Neural cell (in vitro differentiated cells): ENCODE data around the gene STAT2. TPM values are rescaled to one million over a fixed set of nuclear protein-coding genes. Genes with fewer than 3 reads are reported as not detected.
"Not testable (repeated sequence)": the region's sequence is repeated elsewhere in the genome, so short reads cannot be mapped to it uniquely, and the experiment has no call there.

Source experiments
- H2AFZ ChIP-seq: fragments of 200-600, 300-800 bp; sonication (generic), shearing (Covaris generic); 2 replicates; pipeline ENCODE4 v1.6.0; 2014; ENCODE audit warnings: low read depth, mild to moderate bottlenecking, antibody characterized with exemption, low read length, moderate library complexity
- H3F3A ChIP-seq: fragments of 200-600 bp; shearing (Covaris generic); 2 replicates; pipeline ENCODE4 v1.6.1; 2016; ENCODE audit warnings: mild to moderate bottlenecking, moderate library complexity, mixed read lengths, antibody characterized with exemption, low read length; ENCODE audit not compliant: insufficient read depth, poor library complexity, severe bottlenecking
- H3K27ac ChIP-seq: fragments of 200-600, 300-800 bp; sonication (generic), shearing (Covaris generic); 2 replicates; pipeline ENCODE4 v1.5.1; 2014; ENCODE audit warnings: mild to moderate bottlenecking, low read length, moderate library complexity
- H3K27me3 ChIP-seq: fragments of 300-800, 200-600 bp; sonication (generic), shearing (Covaris generic); 2 replicates; pipeline ENCODE4 v1.6.0; 2014; ENCODE audit warnings: mild to moderate bottlenecking, low read depth, low read length, moderate library complexity; ENCODE audit not compliant: insufficient read depth
- H3K36me3 ChIP-seq: fragments of 300-800, 200-600 bp; sonication (generic), shearing (Covaris generic); 2 replicates; pipeline ENCODE4 v1.5.1; 2014; ENCODE audit warnings: mild to moderate bottlenecking, antibody characterized with exemption, low read length, moderate library complexity; ENCODE audit not compliant: insufficient read depth
- H3K4me2 ChIP-seq: fragments of 300-800, 200-600 bp; sonication (generic), shearing (Covaris generic); 2 replicates; pipeline ENCODE4 v1.6.0; 2014; ENCODE audit warnings: mild to moderate bottlenecking, low read length
- H3K4me3 ChIP-seq: fragments of 300-800, 200-600 bp; sonication (generic), shearing (Covaris generic); 2 replicates; pipeline ENCODE4 v1.5.1; 2014; ENCODE audit warnings: mild to moderate bottlenecking, low read length, moderate library complexity
- H3K79me2 ChIP-seq: fragments of 200-600 bp; shearing (Covaris generic); replicated peaks from 2 replicates; pipeline ENCODE4 v1.6.0; 2014; ENCODE audit warnings: mild to moderate bottlenecking, low read length, moderate library complexity; ENCODE audit not compliant: insufficient read depth
- H3K9ac ChIP-seq: fragments of 300-800, 200-600 bp; sonication (generic), shearing (Covaris generic); 2 replicates; pipeline ENCODE4 v1.6.1; 2016; ENCODE audit warnings: mild to moderate bottlenecking, low read length, mixed read lengths
- H3K9me2 ChIP-seq: fragments of 200-600 bp; shearing (Covaris generic); 2 replicates; pipeline ENCODE4 v1.6.1; 2016; ENCODE audit warnings: mild to moderate bottlenecking, low read length, mixed read lengths; ENCODE audit not compliant: insufficient read depth
- H3K9me3 ChIP-seq: fragments of 200-600, 300-800 bp; sonication (generic), shearing (Covaris generic); 2 replicates; pipeline ENCODE4 v1.6.1; 2016; ENCODE audit warnings: mild to moderate bottlenecking, mixed run types, low read length, moderate library complexity, mixed read lengths
- H4K20me1 ChIP-seq: fragments of 200-600 bp; shearing (Covaris generic); 2 replicates; pipeline ENCODE4 v1.6.1; 2016; ENCODE audit warnings: mild to moderate bottlenecking, mixed run types; ENCODE audit not compliant: insufficient read depth
- EP300 ChIP-seq: fragments of 450-650 bp; conservative IDR thresholded peaks from 2 replicates; pipeline ENCODE4 v1.6.1; 2014; ENCODE audit warnings: antibody characterized with exemption, mild to moderate bottlenecking, moderate library complexity; ENCODE audit not compliant: poor library complexity, severe bottlenecking
- EZH2 ChIP-seq: fragments of 200-600, 300-800 bp; shearing (Covaris generic), sonication (generic); IDR thresholded peaks from 2 replicates; pipeline ENCODE4 v1.6.1; 2014; ENCODE audit warnings: antibody characterized with exemption, low read length, borderline replicate concordance, mild to moderate bottlenecking; ENCODE audit not compliant: insufficient read depth, poor library complexity, severe bottlenecking
- MXI1 ChIP-seq: fragments of 450-650 bp; conservative IDR thresholded peaks from 2 replicates; pipeline ENCODE4 v1.6.1; 2014; ENCODE audit warnings: antibody characterized with exemption, mild to moderate bottlenecking; ENCODE audit not compliant: poor library complexity, severe bottlenecking
- POLR2AphosphoS5 ChIP-seq: IDR thresholded peaks from 2 replicates; pipeline ENCODE4 v1.6.1; 2012
- RAD21 ChIP-seq: fragments of 450-650 bp; conservative IDR thresholded peaks from 2 replicates; pipeline ENCODE4 v1.6.1; 2014; ENCODE audit warnings: antibody characterized with exemption, mild to moderate bottlenecking, moderate library complexity
- SMC3 ChIP-seq: fragments of 450-650 bp; conservative IDR thresholded peaks from 2 replicates; pipeline ENCODE4 v1.6.1; 2014; ENCODE audit warnings: antibody characterized with exemption, mild to moderate bottlenecking, moderate library complexity; ENCODE audit not compliant: poor library complexity
- TAF1 ChIP-seq: IDR thresholded peaks from 2 replicates; pipeline ENCODE4 v1.6.1; 2012; ENCODE audit warnings: low read depth
- polyA plus RNA-seq: library from polyadenylated mRNA; depleted of rRNA; stranded (reverse); fragments of >200 nt; gene quantifications from 2 replicates; pipeline ENCODE4 v1.2.3, GENCODE V29; 2014
- TF ChIP-seq, protein P1 (sequence below): fragments of 450-650 bp; IDR thresholded peaks from 2 replicates; pipeline ENCODE4 v1.5.1; 2014; ENCODE audit warnings: antibody characterized with exemption, mild to moderate bottlenecking, moderate library complexity; ENCODE audit not compliant: poor library complexity, severe bottlenecking
- TF ChIP-seq, protein P2 (sequence below): IDR thresholded peaks from 2 replicates; pipeline ENCODE4 v1.6.1; 2012; ENCODE audit warnings: borderline replicate concordance

STAT2 gene
- polyA plus RNA-seq, 1 donor from 2014 or later, result 88.2 TPM

DNA sequence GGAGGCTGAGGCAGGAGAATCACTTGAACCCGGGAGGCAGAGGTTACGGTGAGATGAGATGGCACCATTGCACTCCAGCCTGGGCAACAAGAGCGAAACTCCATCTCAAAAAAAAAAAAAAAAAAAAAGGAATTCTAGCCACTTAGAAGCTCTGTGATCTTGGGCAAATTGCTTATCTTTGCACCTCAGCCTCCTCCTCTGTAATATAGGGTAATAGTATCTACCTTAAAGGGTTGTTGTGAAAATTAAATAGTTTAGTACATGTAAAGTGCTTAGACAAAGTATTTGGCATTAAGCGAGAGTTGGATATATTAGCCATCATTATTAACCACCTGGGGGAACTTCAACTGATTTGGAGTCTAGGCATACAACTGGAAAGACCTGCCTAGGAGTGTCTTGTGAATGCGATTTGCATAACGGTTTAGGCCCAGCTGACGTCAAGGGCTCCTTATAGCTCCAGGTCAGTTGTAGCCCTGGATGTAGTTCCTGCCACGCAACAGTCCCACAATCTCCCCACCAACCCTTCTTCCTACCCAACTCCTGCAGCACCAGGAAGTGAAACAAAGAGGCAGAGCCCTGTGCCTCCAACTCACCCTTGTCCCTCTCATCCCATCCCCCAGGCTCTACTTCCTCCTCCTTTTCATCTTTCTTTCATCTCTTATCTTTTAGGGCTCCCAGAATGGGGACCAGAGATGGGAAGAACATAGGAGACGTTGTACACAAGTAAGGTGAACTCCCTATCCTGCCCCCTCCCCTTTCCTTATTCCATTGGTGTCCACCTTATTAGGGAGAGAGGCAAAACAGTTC lies 23.3 kb downstream of the STAT2 start:
- no peak overlapping the region for H3K27ac ChIP-seq
- no peaks in the 10 kb centered on the region for H3K9me2 ChIP-seq
- no peak overlapping the region for H2AFZ ChIP-seq
- no peaks in the 10 kb centered on the region for H4K20me1 ChIP-seq
- peaks cover 3% of the 10 kb centered on the region for H3F3A ChIP-seq
- H3K4me2 ChIP-seq, result no peak overlapping the region
- no peaks in the 10 kb centered on the region for H3K36me3 ChIP-seq
- no peaks in the 10 kb centered on the region for H3K9me3 ChIP-seq
- H3K4me3 ChIP-seq, result no peak overlapping the region
- TF ChIP-seq, protein P1, sequence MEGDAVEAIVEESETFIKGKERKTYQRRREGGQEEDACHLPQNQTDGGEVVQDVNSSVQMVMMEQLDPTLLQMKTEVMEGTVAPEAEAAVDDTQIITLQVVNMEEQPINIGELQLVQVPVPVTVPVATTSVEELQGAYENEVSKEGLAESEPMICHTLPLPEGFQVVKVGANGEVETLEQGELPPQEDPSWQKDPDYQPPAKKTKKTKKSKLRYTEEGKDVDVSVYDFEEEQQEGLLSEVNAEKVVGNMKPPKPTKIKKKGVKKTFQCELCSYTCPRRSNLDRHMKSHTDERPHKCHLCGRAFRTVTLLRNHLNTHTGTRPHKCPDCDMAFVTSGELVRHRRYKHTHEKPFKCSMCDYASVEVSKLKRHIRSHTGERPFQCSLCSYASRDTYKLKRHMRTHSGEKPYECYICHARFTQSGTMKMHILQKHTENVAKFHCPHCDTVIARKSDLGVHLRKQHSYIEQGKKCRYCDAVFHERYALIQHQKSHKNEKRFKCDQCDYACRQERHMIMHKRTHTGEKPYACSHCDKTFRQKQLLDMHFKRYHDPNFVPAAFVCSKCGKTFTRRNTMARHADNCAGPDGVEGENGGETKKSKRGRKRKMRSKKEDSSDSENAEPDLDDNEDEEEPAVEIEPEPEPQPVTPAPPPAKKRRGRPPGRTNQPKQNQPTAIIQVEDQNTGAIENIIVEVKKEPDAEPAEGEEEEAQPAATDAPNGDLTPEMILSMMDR, result no peak
- TF ChIP-seq EZH2 (no peak), POLR2AphosphoS5 (no peak), RAD21 (no peak), TAF1 (no peak), SMC3 (no peak), MXI1 (no peak), EP300 (no peak)
- TF ChIP-seq, protein P2, sequence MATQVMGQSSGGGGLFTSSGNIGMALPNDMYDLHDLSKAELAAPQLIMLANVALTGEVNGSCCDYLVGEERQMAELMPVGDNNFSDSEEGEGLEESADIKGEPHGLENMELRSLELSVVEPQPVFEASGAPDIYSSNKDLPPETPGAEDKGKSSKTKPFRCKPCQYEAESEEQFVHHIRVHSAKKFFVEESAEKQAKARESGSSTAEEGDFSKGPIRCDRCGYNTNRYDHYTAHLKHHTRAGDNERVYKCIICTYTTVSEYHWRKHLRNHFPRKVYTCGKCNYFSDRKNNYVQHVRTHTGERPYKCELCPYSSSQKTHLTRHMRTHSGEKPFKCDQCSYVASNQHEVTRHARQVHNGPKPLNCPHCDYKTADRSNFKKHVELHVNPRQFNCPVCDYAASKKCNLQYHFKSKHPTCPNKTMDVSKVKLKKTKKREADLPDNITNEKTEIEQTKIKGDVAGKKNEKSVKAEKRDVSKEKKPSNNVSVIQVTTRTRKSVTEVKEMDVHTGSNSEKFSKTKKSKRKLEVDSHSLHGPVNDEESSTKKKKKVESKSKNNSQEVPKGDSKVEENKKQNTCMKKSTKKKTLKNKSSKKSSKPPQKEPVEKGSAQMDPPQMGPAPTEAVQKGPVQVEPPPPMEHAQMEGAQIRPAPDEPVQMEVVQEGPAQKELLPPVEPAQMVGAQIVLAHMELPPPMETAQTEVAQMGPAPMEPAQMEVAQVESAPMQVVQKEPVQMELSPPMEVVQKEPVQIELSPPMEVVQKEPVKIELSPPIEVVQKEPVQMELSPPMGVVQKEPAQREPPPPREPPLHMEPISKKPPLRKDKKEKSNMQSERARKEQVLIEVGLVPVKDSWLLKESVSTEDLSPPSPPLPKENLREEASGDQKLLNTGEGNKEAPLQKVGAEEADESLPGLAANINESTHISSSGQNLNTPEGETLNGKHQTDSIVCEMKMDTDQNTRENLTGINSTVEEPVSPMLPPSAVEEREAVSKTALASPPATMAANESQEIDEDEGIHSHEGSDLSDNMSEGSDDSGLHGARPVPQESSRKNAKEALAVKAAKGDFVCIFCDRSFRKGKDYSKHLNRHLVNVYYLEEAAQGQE, result no peak
- H3K27me3 ChIP-seq, result no peaks in the 10 kb centered on the region
- H3K79me2 ChIP-seq, result no peaks in the 10 kb centered on the region
- H3K9ac ChIP-seq, result no peak overlapping the region

DNA sequence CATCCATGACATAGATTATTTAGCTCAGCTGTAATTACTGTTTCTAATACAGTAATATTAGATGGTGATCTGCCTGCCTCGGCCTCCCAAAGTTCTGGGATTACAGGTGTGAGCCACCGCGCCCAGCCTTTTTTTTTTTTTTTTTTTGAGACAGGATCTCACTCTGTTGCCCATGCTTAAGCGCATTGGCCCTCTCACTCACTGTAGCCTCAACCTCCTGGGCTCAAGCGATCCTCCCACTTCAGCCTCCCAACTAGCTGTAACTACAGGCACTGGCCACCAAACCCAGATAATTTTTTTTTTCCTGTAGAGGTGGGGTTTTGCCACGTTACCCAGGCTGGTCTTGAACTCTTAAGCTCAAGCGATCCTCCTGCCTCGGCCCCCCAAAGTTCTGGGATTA lies 24.4 kb downstream of the STAT2 start:
- H4K20me1 ChIP-seq, H3K9me2 ChIP-seq, H3K79me2 ChIP-seq, H3K9me3 ChIP-seq, H3K9ac ChIP-seq, H2AFZ ChIP-seq, H3K36me3 ChIP-seq, H3K27me3 ChIP-seq, H3K27ac ChIP-seq, H3K4me3 ChIP-seq, H3K4me2 ChIP-seq, H3F3A ChIP-seq: not testable (repeated sequence)

DNA sequence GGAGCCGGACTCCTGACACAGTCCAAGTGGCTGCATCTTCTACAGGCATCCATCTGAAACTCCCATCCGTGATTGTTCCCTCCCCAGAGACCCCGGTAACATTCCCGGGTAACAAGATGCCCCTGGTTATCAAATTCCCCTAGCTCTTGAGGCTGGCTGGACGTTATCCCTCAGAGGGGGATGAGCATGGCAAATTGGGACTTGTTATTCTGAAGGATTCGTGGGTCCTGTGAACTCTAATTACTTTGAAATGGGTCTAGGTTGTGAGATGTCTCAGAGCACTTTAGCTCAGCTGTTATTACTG lies 25.5 kb downstream of the STAT2 start:
- Histone ChIP-seq H3K27me3 (no peaks in the 10 kb centered on the region), H4K20me1 (no peaks in the 10 kb centered on the region), H3K9ac (peak overlapping the region; percentile 69), H3K79me2 (no peaks in the 10 kb centered on the region), H3K27ac (peak overlapping the region; percentile 10), H3K4me2 (peak overlapping the region; percentile 74), H3K9me2 (no peaks in the 10 kb centered on the region), H3K36me3 (no peaks in the 10 kb centered on the region), H3K4me3 (peak overlapping the region; percentile 78), H2AFZ (peak overlapping the region; percentile 15), H3F3A (peaks cover 3% of the 10 kb centered on the region), H3K9me3 (no peaks in the 10 kb centered on the region)
- TF ChIP-seq, protein P1, result no peak
- TF ChIP-seq SMC3 (no peak), MXI1 (no peak), RAD21 (no peak), EP300 (no peak), TAF1 (no peak), POLR2AphosphoS5 (no peak), EZH2 (no peak)
- TF ChIP-seq, protein P2, result no peak
